GM18507 (cell line): Measurements from ENCODE around the gene CCDC88C.

Source experiments
- DNase-seq: peaks from one replicate; pipeline ENCODE4 v3.0.0; 2011; ENCODE audit warnings: low read depth; ENCODE audit not compliant: insufficient read length; ENCODE audit errors: extremely low spot score
- FAIRE-seq: peaks from 2 replicates; lab custom pipeline; 2011; peaks lifted over from hg19 to GRCh38; lab: Jason Lieb, UNC

CCDC88C gene

DNA sequence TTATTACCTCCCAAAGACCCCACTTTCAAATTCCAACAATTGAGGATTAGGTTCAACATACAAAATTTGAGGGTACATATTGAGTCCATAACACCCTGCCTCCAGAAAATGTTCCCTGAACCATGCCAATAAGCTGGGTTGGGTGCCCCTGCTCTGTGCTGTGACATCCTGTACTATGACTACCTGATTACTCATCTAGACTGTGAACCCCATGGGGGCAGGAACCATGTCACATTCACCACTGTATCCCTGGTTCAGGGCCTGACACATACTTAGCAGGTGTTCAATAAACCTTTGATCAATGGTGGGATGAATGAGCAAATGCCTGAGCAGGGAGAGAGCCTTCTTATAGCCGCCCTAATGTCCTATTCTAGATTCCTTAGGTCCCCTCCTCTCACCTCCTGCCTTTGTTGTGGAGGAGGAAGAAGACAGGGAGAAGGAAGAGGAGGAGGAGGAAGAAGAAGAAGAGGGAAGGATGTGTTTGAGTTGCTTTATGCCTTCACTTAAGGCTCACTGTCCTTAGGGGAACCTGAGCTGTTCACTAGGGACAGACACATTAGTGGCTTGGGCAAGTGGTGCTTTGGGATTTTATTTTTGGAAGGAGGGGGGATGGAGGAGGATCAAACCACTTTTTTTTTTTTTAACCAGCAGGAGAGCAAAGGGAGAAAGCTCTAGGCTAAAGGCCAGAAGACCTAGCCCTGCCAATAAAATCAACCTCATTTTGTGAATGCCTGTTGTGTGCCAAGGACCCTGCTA lies 194.4 kb downstream of the CCDC88C start:
- FAIRE-seq (no peak), DNase-seq (no peak)
